ENCODE data around the gene APOL2. TPM values are rescaled to one million over a fixed set of nuclear protein-coding genes. Genes with fewer than 3 reads are reported as not detected.

APOL2 gene
- polyA plus RNA-seq, 1 donor (not counting 4 experiments of a cell fraction or from before 2014, with no cell fraction given): 8.9 TPM

DNA sequence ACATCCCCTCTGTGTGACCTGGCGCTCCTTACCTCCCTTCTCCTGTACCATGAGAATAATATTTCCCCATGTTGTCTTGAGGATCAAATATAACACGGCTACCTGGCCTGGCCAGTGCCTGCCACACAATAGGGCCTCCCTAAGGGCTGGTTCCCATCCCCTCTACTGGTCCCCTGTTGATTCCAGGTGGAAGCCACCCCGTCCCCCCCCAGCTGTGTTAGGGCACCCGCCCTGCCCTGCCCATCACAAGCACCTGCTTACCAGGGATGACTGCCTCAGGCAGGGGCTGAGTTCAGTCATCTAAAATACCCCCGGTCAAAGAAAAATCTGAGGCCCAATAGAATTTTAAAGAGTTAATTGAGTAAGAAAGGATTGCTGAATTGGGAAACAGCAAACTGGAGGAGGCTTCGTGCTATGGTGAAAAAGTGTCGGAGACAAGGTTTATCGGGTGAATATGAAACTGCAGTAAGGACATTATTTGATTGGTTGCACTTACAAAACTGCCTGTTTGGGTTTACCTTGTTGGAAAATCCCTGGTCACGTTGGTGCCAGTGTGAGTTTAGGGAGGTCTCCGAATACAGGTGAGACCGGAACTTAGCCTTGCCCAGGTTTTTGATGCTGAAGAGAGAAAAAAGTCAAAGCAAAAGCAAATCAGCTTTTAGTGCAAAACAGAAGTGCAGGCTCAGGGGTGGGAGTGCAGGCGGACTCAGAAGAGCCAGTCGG is 18.8 kb upstream of the APOL2 start:
- no peak overlapping the region for H3K27ac ChIP-seq (ENCODE audit: control insufficient read depth, insufficient read depth, low read length)
- H4K20me1 ChIP-seq (ENCODE audit: control insufficient read depth, extremely low read depth, insufficient read depth, low read length): no peaks in the 10 kb centered on the region
- H3K9me3 ChIP-seq (ENCODE audit: control insufficient read depth, low read depth, low read length): no peaks in the 10 kb centered on the region
- no peaks in the 10 kb centered on the region for H3K4me1 ChIP-seq (ENCODE audit: control insufficient read depth, extremely low read depth, insufficient read depth, low read length)
- H3K4me2 ChIP-seq (ENCODE audit: control insufficient read depth, extremely low read depth, insufficient read depth, low read depth, low read length): no peak overlapping the region
- FAIRE-seq (no peak), DNase-seq (ENCODE audit: low read depth, low spot score) (no peak)
- H3K36me3 ChIP-seq (ENCODE audit: control insufficient read depth in 2 of 2, extremely low read depth in 1 of 2, insufficient read depth in 2 of 2, low read length in 2 of 2): no peaks in the 10 kb centered on the region
- dilution Hi-C loops (cut with MboI; ENCODE audit: extremely low pct_ligation_motif_present, low sequenced_read_pairs): no loop called here
- H3K79me2 ChIP-seq (ENCODE audit: control insufficient read depth, insufficient read depth, low read length): no peaks in the 10 kb centered on the region
- no peak overlapping the region for H3K4me3 ChIP-seq (ENCODE audit: control insufficient read depth in 2 of 3, extremely low read depth in 1 of 3, insufficient read depth in 2 of 3, low read depth in 1 of 3, low read length in 3 of 3)
- H3K9me1 ChIP-seq (ENCODE audit: control insufficient read depth, extremely low read depth, insufficient read depth, low read length): no peaks in the 10 kb centered on the region
- no peaks in the 10 kb centered on the region for H3K27me3 ChIP-seq (ENCODE audit: control insufficient read depth, extremely low read depth, insufficient read depth, low read length)
- H3K9ac ChIP-seq (ENCODE audit: control insufficient read depth, extremely low read depth, insufficient read depth, low read length): no peak overlapping the region
- no peak overlapping the region for H2AFZ ChIP-seq (ENCODE audit: control insufficient read depth, low read length)
- no peak for TF ChIP-seq EZH2 (IDR thresholded peaks at IDR 0.05; ENCODE audit: low read length)
- TF ChIP-seq, protein P1, sequence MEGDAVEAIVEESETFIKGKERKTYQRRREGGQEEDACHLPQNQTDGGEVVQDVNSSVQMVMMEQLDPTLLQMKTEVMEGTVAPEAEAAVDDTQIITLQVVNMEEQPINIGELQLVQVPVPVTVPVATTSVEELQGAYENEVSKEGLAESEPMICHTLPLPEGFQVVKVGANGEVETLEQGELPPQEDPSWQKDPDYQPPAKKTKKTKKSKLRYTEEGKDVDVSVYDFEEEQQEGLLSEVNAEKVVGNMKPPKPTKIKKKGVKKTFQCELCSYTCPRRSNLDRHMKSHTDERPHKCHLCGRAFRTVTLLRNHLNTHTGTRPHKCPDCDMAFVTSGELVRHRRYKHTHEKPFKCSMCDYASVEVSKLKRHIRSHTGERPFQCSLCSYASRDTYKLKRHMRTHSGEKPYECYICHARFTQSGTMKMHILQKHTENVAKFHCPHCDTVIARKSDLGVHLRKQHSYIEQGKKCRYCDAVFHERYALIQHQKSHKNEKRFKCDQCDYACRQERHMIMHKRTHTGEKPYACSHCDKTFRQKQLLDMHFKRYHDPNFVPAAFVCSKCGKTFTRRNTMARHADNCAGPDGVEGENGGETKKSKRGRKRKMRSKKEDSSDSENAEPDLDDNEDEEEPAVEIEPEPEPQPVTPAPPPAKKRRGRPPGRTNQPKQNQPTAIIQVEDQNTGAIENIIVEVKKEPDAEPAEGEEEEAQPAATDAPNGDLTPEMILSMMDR (optimal IDR thresholded peaks at IDR 0.05 in 1 of 3, IDR thresholded peaks at IDR 0.05 in 1 of 3, conservative IDR thresholded peaks at IDR 0.05 in 1 of 3; ENCODE audit: extremely low read depth in 1 of 3, insufficient read depth in 2 of 3, low read length in 3 of 3): no peak

DNA sequence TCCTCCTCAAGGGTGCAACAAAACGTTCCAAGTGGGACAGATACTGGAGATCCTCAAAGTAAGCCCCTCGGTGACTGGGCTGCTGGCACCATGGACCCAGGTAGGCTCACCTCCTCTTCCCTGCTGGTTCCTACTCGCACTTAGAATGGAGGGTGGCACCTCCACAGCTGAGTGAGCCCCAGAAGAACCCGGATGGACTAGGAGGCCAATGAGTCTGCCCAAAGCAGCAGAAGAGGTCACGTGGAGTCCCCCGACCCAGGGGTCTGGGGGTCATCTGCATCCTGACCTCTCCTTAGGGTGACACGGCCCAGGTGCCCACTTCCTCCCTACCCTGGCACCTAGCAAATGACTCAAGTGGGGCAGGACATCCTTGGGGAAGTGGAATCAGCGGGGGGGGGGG is 18.0 kb upstream of the APOL2 start:
- no peak overlapping the region for H3K27ac ChIP-seq (ENCODE audit: control insufficient read depth, insufficient read depth, low read length)
- H3K27me3 ChIP-seq (ENCODE audit: control insufficient read depth, extremely low read depth, insufficient read depth, low read length): no peaks in the 10 kb centered on the region
- no peak overlapping the region for H3K4me2 ChIP-seq (ENCODE audit: control insufficient read depth, extremely low read depth, insufficient read depth, low read depth, low read length)
- TF ChIP-seq EZH2 (IDR thresholded peaks at IDR 0.05; ENCODE audit: low read length): no peak
- TF ChIP-seq, protein P1 (optimal IDR thresholded peaks at IDR 0.05 in 1 of 3, IDR thresholded peaks at IDR 0.05 in 1 of 3, conservative IDR thresholded peaks at IDR 0.05 in 1 of 3; ENCODE audit: extremely low read depth in 1 of 3, insufficient read depth in 2 of 3, low read length in 3 of 3): no peak
- no peak for DNase-seq (ENCODE audit: low read depth, low spot score)
- no peaks in the 10 kb centered on the region for H3K36me3 ChIP-seq (ENCODE audit: control insufficient read depth in 2 of 2, extremely low read depth in 1 of 2, insufficient read depth in 2 of 2, low read length in 2 of 2)
- FAIRE-seq: no peak
- H3K79me2 ChIP-seq (ENCODE audit: control insufficient read depth, insufficient read depth, low read length): no peaks in the 10 kb centered on the region
- dilution Hi-C loops (cut with MboI; ENCODE audit: extremely low pct_ligation_motif_present, low sequenced_read_pairs): no loop called here
- H3K4me3 ChIP-seq (ENCODE audit: control insufficient read depth in 2 of 3, extremely low read depth in 1 of 3, insufficient read depth in 2 of 3, low read depth in 1 of 3, low read length in 3 of 3): no peak overlapping the region
- H4K20me1 ChIP-seq (ENCODE audit: control insufficient read depth, extremely low read depth, insufficient read depth, low read length): no peaks in the 10 kb centered on the region
- no peaks in the 10 kb centered on the region for H3K9me3 ChIP-seq (ENCODE audit: control insufficient read depth, low read depth, low read length)
- H3K9me1 ChIP-seq (ENCODE audit: control insufficient read depth, extremely low read depth, insufficient read depth, low read length): no peaks in the 10 kb centered on the region
- H2AFZ ChIP-seq (ENCODE audit: control insufficient read depth, low read length): no peak overlapping the region
- no peak overlapping the region for H3K9ac ChIP-seq (ENCODE audit: control insufficient read depth, extremely low read depth, insufficient read depth, low read length)
- no peaks in the 10 kb centered on the region for H3K4me1 ChIP-seq (ENCODE audit: control insufficient read depth, extremely low read depth, insufficient read depth, low read length)

Data from keratinocyte (primary cell).